HG03378 (cell line): Measurements from ENCODE around the gene SNU13.
"Not testable (repeated sequence)": the region's sequence is repeated elsewhere in the genome, so short reads cannot be mapped to it uniquely, and the experiment has no call there.

Source experiments
- ATAC-seq: cut with Tn5 transposase; IDR thresholded peaks from one replicate; pipeline ENCODE4 v1.9.1; 2021; ENCODE audit warnings: mild to moderate bottlenecking, moderate library complexity; ENCODE audit not compliant: unreplicated experiment

SNU13 gene

GRCh38 chr22:41682033-41682807, 6.4 kb downstream of the SNU13 start:
- no peak for ATAC-seq

- no peak for ATAC-seq
Observed at GRCh38 chr22:41681616-41682015, 7.1 kb downstream of the SNU13 start.

GRCh38 chr22:41676134-41676533, 12.5 kb downstream of the SNU13 start:
- ATAC-seq = no peak

- no peak for ATAC-seq
Observed at GRCh38 chr22:41674846-41675340, 13.8 kb downstream of the SNU13 start.

- ATAC-seq = no peak
Observed at GRCh38 chr22:41672780-41673509, 15.7 kb downstream of the SNU13 start.

DNA sequence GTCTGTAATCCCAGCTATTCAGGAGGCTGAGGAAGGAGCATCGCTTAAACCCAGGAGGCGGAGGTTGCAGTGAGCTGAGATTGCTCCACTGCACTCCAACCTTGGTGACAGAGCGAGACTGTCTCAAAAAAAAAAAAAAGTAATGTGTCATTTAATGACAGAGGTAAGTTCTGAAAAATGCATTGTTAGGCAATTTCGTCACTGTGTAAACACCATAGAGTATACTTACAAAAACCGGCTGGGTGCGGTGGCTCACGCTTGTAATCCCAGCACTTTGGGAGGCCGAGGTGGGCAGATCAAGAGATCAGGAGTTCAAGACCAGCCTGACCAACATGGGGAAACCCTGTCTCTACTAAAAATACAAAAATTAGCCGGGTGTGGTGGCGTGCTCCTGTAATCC, 16.6 kb downstream of the SNU13 start:
- not testable (repeated sequence) for ATAC-seq

DNA sequence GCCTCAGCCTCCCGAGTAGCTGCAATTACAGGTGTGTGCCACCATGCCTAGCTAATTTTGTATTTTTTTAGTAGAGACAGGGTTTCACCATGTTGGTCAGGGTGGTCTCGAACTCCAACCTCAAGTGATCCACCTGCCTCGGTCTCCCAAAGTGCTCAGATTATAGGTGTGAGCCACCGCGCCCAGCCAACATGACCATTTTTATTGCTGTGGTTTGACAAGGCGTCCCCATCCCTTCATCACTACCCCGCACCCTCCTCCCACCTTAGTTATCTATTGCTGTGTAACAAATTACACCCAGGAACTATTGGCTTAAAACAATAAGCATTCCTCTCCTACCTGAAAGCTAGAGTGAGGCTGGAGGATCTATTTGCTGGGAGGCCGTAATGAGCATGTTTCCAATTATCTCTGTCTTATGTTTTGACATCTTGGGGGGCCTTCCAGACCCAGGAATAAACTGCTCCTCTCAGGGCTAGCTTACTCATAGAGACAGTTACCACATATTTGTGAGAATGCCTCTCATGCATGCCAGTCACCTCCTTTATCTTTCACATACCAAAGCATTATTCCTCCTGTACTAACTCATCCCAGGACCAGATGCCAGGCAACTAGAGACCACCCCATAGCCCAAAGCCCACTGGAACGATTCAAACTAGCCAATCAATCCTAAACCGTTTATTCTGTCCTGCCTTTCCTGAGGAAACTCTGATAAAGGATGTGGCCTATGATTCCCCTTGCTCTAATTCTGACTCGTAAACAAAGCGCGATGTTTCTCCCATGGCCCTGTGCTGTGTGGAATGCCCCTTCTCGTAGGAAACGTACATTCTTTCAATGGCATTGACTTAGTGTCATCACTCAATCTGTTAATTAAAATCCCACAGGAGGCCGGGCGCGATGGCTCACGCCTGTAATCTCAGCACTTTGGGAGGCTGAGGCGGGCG, 19.4 kb downstream of the SNU13 start:
- no peak for ATAC-seq

DNA sequence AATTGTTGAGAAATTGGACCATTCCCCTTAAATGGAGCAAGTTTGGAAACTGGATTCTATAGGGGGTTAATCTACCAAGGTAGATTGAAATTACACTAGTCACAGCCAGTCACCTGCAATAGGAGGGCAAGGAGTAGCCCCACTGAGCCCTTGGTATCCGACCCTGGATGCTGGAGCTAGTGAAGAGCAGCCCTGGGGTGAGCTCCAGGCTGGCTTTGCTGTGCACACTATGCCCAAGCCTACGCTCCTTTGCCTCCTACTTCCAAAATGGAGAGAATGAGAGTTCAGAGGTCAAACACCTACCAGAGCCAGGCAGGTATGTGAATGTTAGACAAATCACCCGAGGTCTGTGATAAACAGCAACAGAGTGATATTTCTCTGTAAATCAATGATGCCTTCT, 23.7 kb downstream of the SNU13 start:
- ATAC-seq = no peak

DNA sequence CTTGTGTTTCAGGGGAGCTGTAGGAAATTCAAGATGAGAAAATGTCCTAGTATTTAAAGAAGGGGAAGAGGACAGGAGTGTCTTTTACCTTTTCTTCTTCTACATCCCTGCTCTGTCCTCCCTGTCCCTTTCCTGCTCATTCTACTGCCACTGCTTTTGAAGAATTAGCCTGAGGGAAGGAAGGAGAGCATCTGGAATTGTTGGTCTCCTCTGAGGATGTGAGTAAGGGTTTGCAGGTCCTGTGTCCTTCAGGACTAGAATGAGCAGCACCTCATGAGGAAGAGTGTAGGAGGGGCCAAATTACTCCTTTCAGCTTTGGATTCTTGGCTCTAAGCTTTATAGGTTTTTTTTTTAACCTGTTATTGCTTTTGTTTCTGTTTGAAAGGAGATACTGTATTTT, 24.2 kb downstream of the SNU13 start:
- no peak for ATAC-seq

DNA sequence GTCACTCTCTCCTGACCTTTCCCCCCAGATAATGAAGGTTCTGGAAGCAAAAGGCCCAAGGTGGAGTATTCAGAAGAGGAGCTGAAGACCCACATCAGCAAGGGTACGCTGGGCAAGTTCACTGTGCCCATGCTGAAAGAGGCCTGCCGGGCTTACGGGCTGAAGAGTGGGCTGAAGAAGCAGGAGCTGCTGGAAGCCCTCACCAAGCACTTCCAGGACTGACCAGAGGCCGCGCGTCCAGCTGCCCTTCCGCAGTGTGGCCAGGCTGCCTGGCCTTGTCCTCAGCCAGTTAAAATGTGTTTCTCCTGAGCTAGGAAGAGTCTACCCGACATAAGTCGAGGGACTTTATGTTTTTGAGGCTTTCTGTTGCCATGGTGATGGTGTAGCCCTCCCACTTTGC, 25.1 kb downstream of the SNU13 start:
- not testable (repeated sequence) for ATAC-seq

- ATAC-seq = no peak
Observed at GRCh38 chr22:41661713-41662112, 27.0 kb downstream of the SNU13 start.

DNA sequence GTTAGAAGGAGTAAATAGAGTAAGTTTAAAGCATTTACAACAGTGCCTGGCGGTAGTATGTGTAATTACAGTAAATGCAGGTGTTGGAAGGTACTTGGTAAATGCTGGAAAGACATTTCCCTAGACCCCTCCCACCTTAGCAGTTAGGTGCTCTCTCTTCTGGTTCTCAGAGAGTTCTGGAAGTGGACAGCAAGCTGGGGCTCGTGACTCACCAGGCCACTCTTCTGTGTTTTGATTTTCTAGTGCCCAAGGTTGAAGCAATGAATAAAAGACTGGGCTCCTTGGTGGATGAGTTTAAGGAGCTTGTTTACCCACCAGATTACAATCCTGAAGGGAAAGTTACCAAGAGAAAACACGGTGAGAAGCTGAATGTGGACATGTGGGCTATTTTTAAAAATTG, 27.6 kb downstream of the SNU13 start:
- ATAC-seq = no peak

DNA sequence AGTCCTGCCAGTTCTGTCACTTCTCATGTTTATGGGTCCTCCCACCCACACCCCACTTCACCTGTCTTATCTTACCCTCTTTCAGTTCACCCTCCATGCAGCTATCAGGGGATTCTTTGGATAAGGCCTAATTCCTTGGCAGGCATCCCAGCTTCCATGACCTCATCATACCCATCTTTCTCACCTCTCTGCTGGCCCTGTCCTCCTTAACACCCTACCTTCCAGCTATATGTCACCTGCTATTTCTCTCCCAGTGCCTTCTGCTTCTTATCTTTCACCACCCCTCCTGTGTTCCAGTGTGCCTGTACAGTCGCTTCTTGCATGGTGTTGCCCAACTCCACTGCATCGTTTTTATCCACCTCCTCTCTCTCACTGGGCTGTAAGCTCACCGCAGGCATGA, 28.3 kb downstream of the SNU13 start:
- no peak for ATAC-seq

DNA sequence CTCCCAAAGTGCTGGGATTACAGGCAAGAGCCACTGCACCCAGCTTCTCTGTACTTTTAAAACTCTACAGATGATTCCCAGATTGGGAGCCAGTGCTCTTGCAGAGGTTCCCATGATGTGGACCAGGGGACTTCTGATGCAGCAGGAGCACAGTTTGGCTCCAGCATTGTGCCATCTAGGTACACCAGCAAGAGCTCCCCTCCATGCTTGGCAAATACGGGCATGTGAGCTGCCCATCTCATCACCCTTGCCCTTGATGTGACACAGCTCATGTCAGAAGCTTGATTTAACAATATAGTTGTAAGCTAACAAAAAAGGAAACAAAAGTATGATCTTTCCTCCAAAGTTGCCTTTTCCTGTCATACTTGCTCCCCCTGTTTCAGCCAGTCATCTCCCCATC, 28.7 kb downstream of the SNU13 start:
- ATAC-seq = no peak

GRCh38 chr22:41658869-41659268, 29.8 kb downstream of the SNU13 start:
- ATAC-seq = no peak

GRCh38 chr22:41657709-41658108, 31.0 kb downstream of the SNU13 start:
- no peak for ATAC-seq

DNA sequence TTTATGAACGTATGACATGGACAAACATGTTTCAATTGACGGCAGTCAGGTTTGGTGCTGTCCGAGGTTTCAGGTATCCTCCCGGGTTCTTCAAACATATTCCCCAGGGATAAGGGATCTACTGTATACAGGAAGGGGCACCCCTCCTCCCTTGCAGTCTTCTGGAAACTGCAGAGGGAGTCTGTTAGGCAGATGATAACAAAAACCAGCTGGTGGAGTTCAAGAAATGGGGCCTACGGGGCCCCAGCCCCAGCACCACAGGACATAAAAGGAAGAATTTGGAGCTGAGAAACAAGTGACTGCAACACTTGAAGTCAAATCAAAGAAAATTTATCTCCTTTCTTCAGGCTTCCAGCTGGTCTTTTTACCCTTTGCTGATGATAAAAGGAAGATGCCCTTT, 32.1 kb downstream of the SNU13 start:
- no peak for ATAC-seq

GRCh38 chr22:41654322-41654721, 34.3 kb downstream of the SNU13 start:
- ATAC-seq = no peak

- no peak for ATAC-seq
Observed at GRCh38 chr22:41650821-41651220, 37.8 kb downstream of the SNU13 start.

DNA sequence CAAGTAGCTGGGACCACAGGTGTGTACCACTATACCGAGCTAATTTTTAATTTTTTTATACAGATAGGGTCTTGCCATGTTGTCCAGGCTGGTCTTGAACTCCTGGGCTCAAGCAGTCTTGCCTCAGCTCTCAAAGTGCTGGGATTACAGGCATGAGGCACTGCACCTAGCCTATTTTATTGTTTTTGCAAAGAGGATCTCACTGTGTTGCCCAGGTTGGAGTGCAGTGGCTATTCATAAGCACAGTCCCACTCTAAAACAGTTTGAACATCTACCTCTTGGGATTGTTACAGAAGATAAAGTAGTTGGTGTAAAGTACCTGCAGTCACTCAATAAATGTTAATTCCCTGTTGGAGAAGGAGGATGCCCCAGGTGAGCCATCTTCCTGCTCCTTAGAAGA, 38.4 kb downstream of the SNU13 start:
- no peak for ATAC-seq

DNA sequence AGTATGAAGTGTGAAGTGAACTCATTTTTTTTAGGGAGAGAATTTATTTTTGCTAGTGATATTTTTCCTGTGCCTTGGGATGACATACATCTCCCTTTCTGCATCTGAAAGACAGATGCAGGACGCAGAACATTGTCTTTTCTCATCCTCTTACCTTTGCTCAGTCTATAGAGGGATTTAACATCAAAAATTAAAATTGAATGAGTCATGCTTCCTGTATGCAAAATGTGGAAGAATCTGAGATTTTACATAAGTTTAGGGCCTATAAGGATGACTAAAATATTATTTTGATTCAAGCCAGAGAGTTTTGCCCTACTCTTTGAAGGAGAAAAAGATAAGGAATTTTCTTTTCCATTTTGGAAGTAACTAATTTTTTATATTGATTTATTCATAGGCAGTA, 40.2 kb downstream of the SNU13 start:
- no peak for ATAC-seq
